Endodermal cell (in vitro differentiated cells): Measurements from ENCODE around the gene GRIK3. TPM values are rescaled to one million over a fixed set of nuclear protein-coding genes. Genes with fewer than 3 reads are reported as not detected.

Experiments
- DNase-seq: peaks from one replicate; pipeline ENCODE4 v3.0.0-alpha.2; 2017
- H3K27ac ChIP-seq: 2 replicates; pipeline ENCODE4 v1.5.1; 2013; ENCODE audit warnings: mild to moderate bottlenecking, low read depth, low read length, moderate library complexity
- H3K27me3 ChIP-seq: 2 replicates; pipeline ENCODE4 v1.6.1; 2013; ENCODE audit warnings: mild to moderate bottlenecking, low read length, moderate library complexity; ENCODE audit not compliant: insufficient read depth, control insufficient read depth, poor library complexity, severe bottlenecking
- H3K36me3 ChIP-seq: 2 replicates; pipeline ENCODE4 v1.7.0; 2013; ENCODE audit warnings: mild to moderate bottlenecking, low read length, moderate library complexity; ENCODE audit not compliant: control insufficient read depth, insufficient read depth
- H3K4me1 ChIP-seq: one replicate; pipeline ENCODE4 v1.7.0; 2013; ENCODE audit warnings: low read length; ENCODE audit not compliant: control insufficient read depth, insufficient read depth
- H3K4me3 ChIP-seq: 2 replicates; pipeline ENCODE4 v1.5.1; 2013; ENCODE audit warnings: mild to moderate bottlenecking, low read length, moderate library complexity
- H3K9ac ChIP-seq: 2 replicates; pipeline ENCODE4 v1.6.1; 2013; ENCODE audit warnings: mild to moderate bottlenecking, low read length, moderate library complexity; ENCODE audit not compliant: poor library complexity, severe bottlenecking; ENCODE audit errors: extremely low read depth
- H3K9me3 ChIP-seq: 2 replicates; pipeline ENCODE4 v1.6.1; 2013; ENCODE audit warnings: mild to moderate bottlenecking, low read length, moderate library complexity; ENCODE audit not compliant: control insufficient read depth
- H3K27ac Mint-ChIP-seq: 2 replicates; pipeline ENCODE4 v1.8.0; 2020; ENCODE audit warnings: mixed read lengths
- H3K27me3 Mint-ChIP-seq: 2 replicates; pipeline ENCODE4 v1.8.0; 2021; ENCODE audit warnings: mild to moderate bottlenecking, mixed read lengths; ENCODE audit not compliant: insufficient read depth
- H3K36me3 Mint-ChIP-seq: 2 replicates; pipeline ENCODE4 v1.8.0; 2020; ENCODE audit warnings: low read depth, mixed read lengths
- H3K4me1 Mint-ChIP-seq: 2 replicates; pipeline ENCODE4 v1.8.0; 2020; ENCODE audit warnings: mixed read lengths
- H3K4me3 Mint-ChIP-seq: 2 replicates; pipeline ENCODE4 v1.8.0; 2020; ENCODE audit warnings: mild to moderate bottlenecking, moderate library complexity, mixed read lengths
- H3K9me3 Mint-ChIP-seq: 2 replicates; pipeline ENCODE4 v1.8.0; 2020; ENCODE audit warnings: mild to moderate bottlenecking, mixed read lengths
- CTCF ChIP-seq: fragments of 200-600 bp; sonication (generic); conservative IDR thresholded peaks from 2 replicates; pipeline ENCODE4 v1.5.0; 2021; ENCODE audit warnings: antibody characterized with exemption, mild to moderate bottlenecking
- WGBS, 2 experiments: methylation state at CpG; one replicate each; pipeline versions ENCODE4 v1.1.5 to v1.1.7; 2013; ENCODE audit warnings: missing lambda C conversion rate in 2 of 2, mixed read lengths in 1 of 2; ENCODE audit not compliant: insufficient coverage in 1 of 2, insufficient read length in 1 of 2; 5-methylcytosine and 5-hydroxymethylcytosine counted together
- total RNA-seq, 2 donors: library from RNA; stranded (reverse); fragmentation: NEBNext Ultra II Directional in 1 of 2; extraction: Animal tissue kit (Norgen Biotek cat#: 25700) in 1 of 2; gene quantifications; 2 replicates in 1 of 2; 3 replicates in 1 of 2; pipeline ENCODE4 v1.2.1, GENCODE V29; 2021

GRIK3 gene
- total RNA-seq, 2 donors from 2014 or later = 13.4 to 32.4 TPM

GRCh38 chr1:36776256-36776655 lies 258.1 kb downstream of the GRIK3 start:
- Mint-ChIP-seq H3K36me3 (no peaks in the 10 kb centered on the region), H3K4me1 (peaks cover 47% of the 10 kb centered on the region), H3K9me3 (no peaks in the 10 kb centered on the region), H3K27me3 (peaks cover 3% of the 10 kb centered on the region), H3K4me3 (no peak overlapping the region), H3K27ac (no peak overlapping the region)
- no peaks in the 10 kb centered on the region for H3K9me3 ChIP-seq
- no peak for DNase-seq
- TF ChIP-seq CTCF = no peak
- H3K27me3 ChIP-seq = no peaks in the 10 kb centered on the region
- H3K27ac ChIP-seq = no peak overlapping the region
- H3K36me3 ChIP-seq = no peaks in the 10 kb centered on the region
- no peak overlapping the region for H3K9ac ChIP-seq
- WGBS, 2 experiments = 87% methylated on average over 3 of the region's 3 CpGs; no CpG with 5 or more reads in 1 of the 2 experiments
- no peak overlapping the region for H3K4me3 ChIP-seq
- peaks cover 22% of the 10 kb centered on the region for H3K4me1 ChIP-seq

- no peaks in the 10 kb centered on the region for H3K36me3 Mint-ChIP-seq
- Histone ChIP-seq H3K27ac (no peak overlapping the region), H3K4me3 (no peak overlapping the region), H3K36me3 (no peaks in the 10 kb centered on the region), H3K4me1 (peaks cover 27% of the 10 kb centered on the region), H3K9ac (no peak overlapping the region), H3K27me3 (no peaks in the 10 kb centered on the region), H3K9me3 (no peaks in the 10 kb centered on the region)
- WGBS, 2 experiments = 30 to 72% methylated on average over 2 of the region's 2 CpGs
- no peaks in the 10 kb centered on the region for H3K9me3 Mint-ChIP-seq
- H3K27ac Mint-ChIP-seq = no peak overlapping the region
- DNase-seq = no peak
- H3K4me3 Mint-ChIP-seq = no peak overlapping the region
- H3K4me1 Mint-ChIP-seq = peaks cover 52% of the 10 kb centered on the region
- no peak for TF ChIP-seq CTCF
- peaks cover 3% of the 10 kb centered on the region for H3K27me3 Mint-ChIP-seq
These were observed 258.6 kb downstream of the GRIK3 start for GRCh38 chr1:36775716-36776115.

- H3K9me3 Mint-ChIP-seq = no peaks in the 10 kb centered on the region
- peaks cover 61% of the 10 kb centered on the region for H3K4me1 Mint-ChIP-seq
- 93 to 94% methylated on average over 6 to 13 of the region's 13 CpGs for WGBS, 2 experiments
- no peak overlapping the region for H3K27ac Mint-ChIP-seq
- DNase-seq = no peak
- Histone ChIP-seq H3K4me1 (peaks cover 31% of the 10 kb centered on the region), H3K27ac (no peak overlapping the region), H3K9ac (no peak overlapping the region), H3K36me3 (no peaks in the 10 kb centered on the region), H3K4me3 (no peak overlapping the region), H3K9me3 (no peaks in the 10 kb centered on the region), H3K27me3 (no peaks in the 10 kb centered on the region)
- peaks cover 3% of the 10 kb centered on the region for H3K27me3 Mint-ChIP-seq
- no peaks in the 10 kb centered on the region for H3K36me3 Mint-ChIP-seq
- peak; percentile 53 for TF ChIP-seq CTCF
- H3K4me3 Mint-ChIP-seq = no peak overlapping the region
These were observed 260.3 kb downstream of the GRIK3 start for GRCh38 chr1:36773827-36774541.
